ENCODE measurements around the gene DLGAP5.

DLGAP5 gene

DNA sequence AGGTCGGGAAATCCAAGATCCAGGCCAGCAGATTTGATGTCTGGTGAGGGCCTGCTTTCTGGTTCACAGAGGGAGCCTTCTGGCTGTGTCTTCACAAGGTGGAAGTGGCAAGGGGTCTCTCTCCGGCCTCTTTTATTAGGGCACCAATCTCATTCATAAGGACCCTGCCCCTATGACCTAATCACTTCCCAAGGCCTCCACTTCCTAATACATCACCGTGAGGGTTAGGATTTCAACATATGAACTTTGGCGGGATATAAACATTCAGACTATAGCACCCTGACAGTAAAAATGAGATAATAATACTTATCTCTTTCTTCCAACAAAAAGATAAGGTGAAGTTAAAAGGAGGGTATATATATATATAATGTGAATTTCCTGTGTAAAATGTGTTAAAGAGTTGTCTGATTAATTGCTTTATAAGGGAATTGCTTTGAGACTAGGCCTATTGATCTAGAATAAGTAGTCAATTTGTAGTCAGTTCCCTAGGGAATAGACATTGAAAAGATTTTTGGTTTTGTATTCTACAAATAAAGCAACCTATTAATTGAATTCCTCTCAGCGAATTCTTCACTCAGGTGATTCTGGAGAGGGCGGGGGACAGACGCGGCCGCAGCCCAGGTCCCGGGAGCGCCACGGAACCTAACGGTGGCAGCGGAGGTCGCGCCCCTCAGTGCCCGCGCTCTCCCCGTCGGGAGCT lies 62.8 kb downstream of the DLGAP5 start:
- TF ChIP-seq, protein P1, sequence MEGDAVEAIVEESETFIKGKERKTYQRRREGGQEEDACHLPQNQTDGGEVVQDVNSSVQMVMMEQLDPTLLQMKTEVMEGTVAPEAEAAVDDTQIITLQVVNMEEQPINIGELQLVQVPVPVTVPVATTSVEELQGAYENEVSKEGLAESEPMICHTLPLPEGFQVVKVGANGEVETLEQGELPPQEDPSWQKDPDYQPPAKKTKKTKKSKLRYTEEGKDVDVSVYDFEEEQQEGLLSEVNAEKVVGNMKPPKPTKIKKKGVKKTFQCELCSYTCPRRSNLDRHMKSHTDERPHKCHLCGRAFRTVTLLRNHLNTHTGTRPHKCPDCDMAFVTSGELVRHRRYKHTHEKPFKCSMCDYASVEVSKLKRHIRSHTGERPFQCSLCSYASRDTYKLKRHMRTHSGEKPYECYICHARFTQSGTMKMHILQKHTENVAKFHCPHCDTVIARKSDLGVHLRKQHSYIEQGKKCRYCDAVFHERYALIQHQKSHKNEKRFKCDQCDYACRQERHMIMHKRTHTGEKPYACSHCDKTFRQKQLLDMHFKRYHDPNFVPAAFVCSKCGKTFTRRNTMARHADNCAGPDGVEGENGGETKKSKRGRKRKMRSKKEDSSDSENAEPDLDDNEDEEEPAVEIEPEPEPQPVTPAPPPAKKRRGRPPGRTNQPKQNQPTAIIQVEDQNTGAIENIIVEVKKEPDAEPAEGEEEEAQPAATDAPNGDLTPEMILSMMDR (IDR thresholded peaks at IDR 0.05) = no peak
- Histone ChIP-seq H3K9me3 (no peaks in the 10 kb centered on the region), H3K27ac (peak overlapping the region; percentile 81), H3K27me3 (no peaks in the 10 kb centered on the region), H3K36me3 (no peaks in the 10 kb centered on the region), H3K4me1 (ENCODE audit: control insufficient read depth in 1 of 2, insufficient read depth in 1 of 2, low read depth in 1 of 2, low read length in 1 of 2) (peaks cover 69 to 78% of the 10 kb centered on the region in 2 experiments), H3K4me3 (ENCODE audit: low read depth in 1 of 2, low read length in 1 of 2) (peak overlapping the region; percentile 72 to 76)

DNA sequence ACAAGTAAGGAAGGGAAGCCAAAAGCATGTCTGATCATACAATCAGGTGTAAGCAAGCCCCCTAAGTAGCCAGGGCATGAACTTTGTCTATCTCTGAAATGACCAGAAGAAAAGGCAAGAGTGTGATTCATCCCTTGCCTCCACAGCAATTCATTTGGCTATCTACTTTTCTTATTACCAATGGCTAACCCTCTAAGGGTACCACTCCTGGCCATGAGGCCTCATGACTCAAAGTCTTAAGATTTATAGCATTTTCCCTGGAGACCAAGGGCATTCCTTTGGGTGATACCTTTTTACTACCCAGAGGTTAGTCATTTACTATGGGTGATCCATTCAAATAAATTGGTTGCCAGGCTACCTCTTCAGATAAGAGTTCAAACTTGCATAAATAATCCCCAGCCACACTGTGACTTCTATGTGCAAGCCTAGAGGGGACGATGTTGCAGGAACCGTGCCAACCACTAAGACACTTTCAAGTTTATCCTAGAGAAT lies 63.9 kb downstream of the DLGAP5 start:
- H3K4me3 ChIP-seq (ENCODE audit: low read depth in 1 of 2, low read length in 1 of 2) = no peak overlapping the region
- H3K27ac ChIP-seq = no peak overlapping the region
- no peaks in the 10 kb centered on the region for H3K27me3 ChIP-seq
- no peaks in the 10 kb centered on the region for H3K36me3 ChIP-seq
- peaks cover 69 to 70% of the 10 kb centered on the region in 2 experiments for H3K4me1 ChIP-seq (ENCODE audit: control insufficient read depth in 1 of 2, insufficient read depth in 1 of 2, low read depth in 1 of 2, low read length in 1 of 2)
- H3K9me3 ChIP-seq = no peaks in the 10 kb centered on the region
- TF ChIP-seq, protein P1 (IDR thresholded peaks at IDR 0.05) = no peak

DNA sequence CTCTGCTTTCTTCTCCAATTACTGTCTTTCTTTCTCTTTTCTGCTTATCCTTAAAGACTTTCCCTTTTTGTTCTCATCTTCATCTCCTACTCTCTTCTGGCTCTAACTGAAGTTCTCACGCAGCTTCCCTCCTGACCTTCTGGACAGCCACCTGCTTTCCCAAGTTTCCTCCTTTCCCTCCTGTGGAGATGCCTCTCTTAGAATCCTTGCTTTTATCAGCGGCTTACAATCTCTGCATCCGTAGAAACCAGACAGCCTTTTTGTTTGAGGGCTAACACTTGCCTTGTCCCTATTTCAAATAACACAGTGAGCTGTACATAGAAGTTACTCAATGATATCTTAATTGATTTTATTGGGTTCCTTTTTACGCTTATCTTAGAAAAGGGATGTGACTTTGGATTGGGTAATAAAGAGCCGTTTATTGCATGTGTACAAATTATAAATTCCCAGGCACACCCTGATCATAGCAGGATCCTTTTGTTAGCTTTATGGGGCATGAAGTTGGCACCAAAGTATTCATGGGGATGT lies 64.4 kb downstream of the DLGAP5 start:
- Histone ChIP-seq H3K27me3 (no peaks in the 10 kb centered on the region), H3K36me3 (no peaks in the 10 kb centered on the region), H3K9me3 (no peaks in the 10 kb centered on the region), H3K4me1 (ENCODE audit: control insufficient read depth in 1 of 2, insufficient read depth in 1 of 2, low read depth in 1 of 2, low read length in 1 of 2) (peaks cover 65 to 67% of the 10 kb centered on the region in 2 experiments), H3K4me3 (ENCODE audit: low read depth in 1 of 2, low read length in 1 of 2) (no peak overlapping the region), H3K27ac (no peak overlapping the region)
- TF ChIP-seq, protein P1 (IDR thresholded peaks at IDR 0.05) = no peak

DNA sequence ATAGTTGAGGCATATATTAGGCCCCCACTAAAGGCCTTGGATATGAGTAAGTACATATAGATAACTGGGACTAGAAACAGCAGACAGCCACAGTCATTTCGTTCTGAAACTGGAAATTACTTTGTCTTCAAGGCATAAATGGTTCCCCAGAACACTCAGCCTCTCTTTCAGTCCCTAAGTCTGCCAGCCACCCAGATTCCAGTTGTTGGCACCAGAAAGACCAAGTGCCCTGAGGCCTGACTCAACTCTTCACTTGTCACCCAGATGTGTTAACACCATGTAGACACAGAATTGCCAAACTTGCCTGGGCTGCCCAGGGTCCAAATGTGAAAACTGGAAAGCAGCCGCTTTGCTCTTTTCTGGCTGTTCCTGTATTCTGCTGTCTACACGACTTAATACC lies 65.4 kb downstream of the DLGAP5 start:
- peaks cover 60 to 63% of the 10 kb centered on the region in 2 experiments for H3K4me1 ChIP-seq (ENCODE audit: control insufficient read depth in 1 of 2, insufficient read depth in 1 of 2, low read depth in 1 of 2, low read length in 1 of 2)
- H3K4me3 ChIP-seq (ENCODE audit: low read depth in 1 of 2, low read length in 1 of 2) = no peak overlapping the region
- H3K27ac ChIP-seq = peak overlapping the region; percentile 57
- TF ChIP-seq, protein P1 (IDR thresholded peaks at IDR 0.05) = no peak
- H3K9me3 ChIP-seq = no peaks in the 10 kb centered on the region
- H3K36me3 ChIP-seq = no peaks in the 10 kb centered on the region
- no peaks in the 10 kb centered on the region for H3K27me3 ChIP-seq

DNA sequence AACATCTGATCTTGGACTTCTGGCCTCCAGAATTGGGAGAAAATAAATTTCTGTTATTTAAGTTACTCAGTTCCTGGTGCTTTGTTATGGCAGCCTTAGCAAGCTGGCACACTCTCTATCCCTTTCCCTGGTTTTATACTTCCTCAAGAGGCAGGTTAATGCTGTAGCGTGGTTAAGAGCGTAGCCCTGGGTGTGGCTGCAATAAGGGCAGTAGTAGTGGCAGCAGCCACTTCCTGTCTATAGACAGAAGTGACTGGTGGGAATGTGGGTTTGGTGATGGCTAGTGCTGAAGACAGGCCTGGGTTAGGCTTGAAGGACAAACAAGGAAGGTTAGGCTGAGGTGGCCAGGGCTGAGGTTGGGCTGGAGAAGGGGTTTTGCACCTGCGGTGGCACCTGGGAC lies 66.0 kb downstream of the DLGAP5 start:
- H3K36me3 ChIP-seq = no peaks in the 10 kb centered on the region

More for the DNA sequence above, 66.0 kb downstream of the DLGAP5 start:
- H3K27me3 ChIP-seq = no peaks in the 10 kb centered on the region
- H3K4me3 ChIP-seq (ENCODE audit: low read depth in 1 of 2, low read length in 1 of 2) = no peak overlapping the region
- no peaks in the 10 kb centered on the region for H3K9me3 ChIP-seq
- peak overlapping the region; percentile 57 for H3K27ac ChIP-seq
- TF ChIP-seq, protein P1 (IDR thresholded peaks at IDR 0.05) = no peak
- peaks cover 60 to 63% of the 10 kb centered on the region in 2 experiments for H3K4me1 ChIP-seq (ENCODE audit: control insufficient read depth in 1 of 2, insufficient read depth in 1 of 2, low read depth in 1 of 2, low read length in 1 of 2)
